ENCODE results near the gene DDX19B. TPM values are rescaled to one million over a fixed set of nuclear protein-coding genes. Genes with fewer than 3 reads are reported as not detected.

Gene DDX19B
- total and polyA plus RNA-seq, 7 donors = 16.6 to 34.2 (median 23.4) TPM

- Histone ChIP-seq H3K27ac (no peak overlapping the region), H3K4me3 (no peak overlapping the region), H3K4me1 (no peaks in the 10 kb centered on the region), H3K9me3 (no peaks in the 10 kb centered on the region), H3K36me3 (peaks cover 10 to 74% (median 27%) of the 10 kb centered on the region in 4 donors), H3K27me3 (no peaks in the 10 kb centered on the region)
- intact Hi-C loops (cut with DNase I) = loop anchor here (10.0 kb wide), 1 partner anchor 281 kb away; no protein-coding TSS in a partner anchor
- 94 to 95% methylated on average over 8 of the region's 8 CpGs for WGBS, 2 donors
- DNase-seq = no peak
- TF ChIP-seq EP300 (IDR thresholded peaks at IDR 0.05) = no peak
- TF ChIP-seq POLR2A (IDR thresholded peaks at IDR 0.05) = no peak
- no peak for TF ChIP-seq POLR2AphosphoS5 (IDR thresholded peaks at IDR 0.05)
- no peak for TF ChIP-seq CTCF (IDR thresholded peaks at IDR 0.05)
Observed at GRCh38 chr16:70374213-70374612, 75.2 kb downstream of the DDX19B start.

- DNase-seq = no peak
- no peaks in the 10 kb centered on the region for H3K27me3 ChIP-seq
- H3K36me3 ChIP-seq = peaks cover 10 to 58% (median 23%) of the 10 kb centered on the region in 4 donors
- H3K27ac ChIP-seq = no peak overlapping the region
- WGBS, 2 donors = 89 to 92% methylated on average over 16 of the region's 16 CpGs
- no peaks in the 10 kb centered on the region for H3K9me3 ChIP-seq
- H3K4me1 ChIP-seq = peaks cover 0 to 16% (median 10%) of the 10 kb centered on the region in 4 donors
- TF ChIP-seq POLR2A (IDR thresholded peaks at IDR 0.05) = no peak
- TF ChIP-seq CTCF (IDR thresholded peaks at IDR 0.05) = no peak
- TF ChIP-seq EP300 (IDR thresholded peaks at IDR 0.05) = no peak
- TF ChIP-seq POLR2AphosphoS5 (IDR thresholded peaks at IDR 0.05) = no peak
- H3K4me3 ChIP-seq = no peak overlapping the region
- intact Hi-C loops (cut with DNase I) = loop anchor here (10.0 kb wide), 1 partner anchor 279 kb away; no protein-coding TSS in a partner anchor
Observed at GRCh38 chr16:70375636-70376611, 76.9 kb downstream of the DDX19B start.

GRCh38 chr16:70377782-70378181 lies 78.8 kb downstream of the DDX19B start:
- WGBS, 2 donors = 76 to 79% methylated on average over 2 of the region's 2 CpGs
- TF ChIP-seq POLR2A (IDR thresholded peaks at IDR 0.05) = no peak
- no peak for TF ChIP-seq CTCF (IDR thresholded peaks at IDR 0.05)
- TF ChIP-seq POLR2AphosphoS5 (IDR thresholded peaks at IDR 0.05) = peak in 1 of 4 donors; percentile 10

DNA sequence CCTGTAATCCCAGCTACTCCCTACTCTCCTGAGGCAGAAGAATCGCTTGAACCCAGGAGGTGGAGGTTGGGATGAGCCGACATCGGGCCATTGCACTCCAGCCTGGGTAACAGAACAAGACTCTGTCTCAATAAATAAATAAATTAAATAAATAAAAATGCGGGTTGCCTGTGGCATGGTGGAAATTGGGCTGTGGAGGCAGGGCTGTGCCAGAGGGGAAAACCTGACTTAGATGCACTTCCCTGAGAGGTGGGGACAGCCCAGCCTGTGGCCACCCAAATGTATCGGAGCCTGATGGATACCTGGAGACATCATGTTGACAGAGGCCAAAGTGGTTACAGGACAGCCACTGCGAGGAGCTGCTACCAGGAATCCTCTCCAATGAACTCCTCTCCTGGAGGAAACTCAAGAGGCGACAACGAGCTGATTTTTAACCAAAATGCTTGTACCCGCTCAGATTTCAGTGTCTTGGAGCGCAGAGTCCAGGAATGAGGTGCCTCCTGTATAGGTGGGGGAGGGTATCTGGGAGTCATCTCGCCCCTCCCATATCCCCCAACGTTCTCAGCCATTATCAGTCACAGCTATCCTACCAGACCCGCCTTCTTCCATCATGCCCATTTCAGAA lies 80.0 kb downstream of the DDX19B start:
- intact Hi-C loops (cut with DNase I) = loop anchor here (10.0 kb wide), 1 partner anchor 276 kb away; no protein-coding TSS in a partner anchor
- H3K36me3 ChIP-seq = peaks cover 0 to 30% (median 7%) of the 10 kb centered on the region in 4 donors
- no peak overlapping the region for H3K27ac ChIP-seq
- WGBS, 2 donors = 87% methylated on average over 13 of the region's 13 CpGs
- TF ChIP-seq POLR2A (IDR thresholded peaks at IDR 0.05) = no peak
- no peak for TF ChIP-seq CTCF (IDR thresholded peaks at IDR 0.05)
- TF ChIP-seq EP300 (IDR thresholded peaks at IDR 0.05) = no peak
- TF ChIP-seq POLR2AphosphoS5 (IDR thresholded peaks at IDR 0.05) = peak in 1 of 4 donors; percentile 18
- no peak for DNase-seq
- H3K4me3 ChIP-seq = no peak overlapping the region
- peaks cover 0 to 23% (median 14%) of the 10 kb centered on the region in 4 donors for H3K4me1 ChIP-seq
- no peaks in the 10 kb centered on the region for H3K27me3 ChIP-seq
- H3K9me3 ChIP-seq = no peaks in the 10 kb centered on the region

More at GRCh38 chr16:70377782-70378181, 78.8 kb downstream of the DDX19B start:
- H3K9me3 ChIP-seq = no peaks in the 10 kb centered on the region
- H3K27ac ChIP-seq = no peak overlapping the region
- peaks cover 0 to 42% (median 12%) of the 10 kb centered on the region in 4 donors for H3K36me3 ChIP-seq
- H3K4me3 ChIP-seq = no peak overlapping the region
- DNase-seq = no peak
- H3K27me3 ChIP-seq = no peaks in the 10 kb centered on the region
- intact Hi-C loops (cut with DNase I) = loop anchor here (10.0 kb wide), 1 partner anchor 277 kb away; no protein-coding TSS in a partner anchor
- peaks cover 0 to 23% (median 14%) of the 10 kb centered on the region in 4 donors for H3K4me1 ChIP-seq

Data from sigmoid colon (tissue), 7 donors.